ENCODE results near the gene IMMP2L.
A peak's percentile ranks its signal among the peaks of the same experiment; 100 is the strongest.

The IMMP2L gene

GRCh38 chr7:111192614-111193413 lies 369.5 kb downstream of the IMMP2L start:
- DNase-seq: no peak

- peak in 1 of 2 experiments; percentile 43 for DNase-seq
Observed at GRCh38 chr7:111190804-111191203, 371.5 kb downstream of the IMMP2L start.

- DNase-seq: no peak
Observed at GRCh38 chr7:111184987-111185386, 377.3 kb downstream of the IMMP2L start.

- no peak for DNase-seq
Observed at GRCh38 chr7:111183321-111183720, 379.0 kb downstream of the IMMP2L start.

- no peak for DNase-seq
Observed at GRCh38 chr7:111180338-111180737, 382.0 kb downstream of the IMMP2L start.

GRCh38 chr7:111175908-111176441 lies 386.3 kb downstream of the IMMP2L start:
- DNase-seq: peak; percentile 75 to 80

- no peak for DNase-seq
Observed at GRCh38 chr7:111174510-111174909, 387.8 kb downstream of the IMMP2L start.

GRCh38 chr7:111173990-111174389 lies 388.3 kb downstream of the IMMP2L start:
- DNase-seq: no peak

GRCh38 chr7:111173528-111173927 lies 388.8 kb downstream of the IMMP2L start:
- DNase-seq: no peak

GRCh38 chr7:111172564-111173257 lies 389.6 kb downstream of the IMMP2L start:
- DNase-seq: no peak

- DNase-seq: peak; percentile 16 to 44
Observed at GRCh38 chr7:111168182-111168581, 394.1 kb downstream of the IMMP2L start.

- no peak for DNase-seq
Observed at GRCh38 chr7:111164442-111164841, 397.9 kb downstream of the IMMP2L start.

GRCh38 chr7:111162692-111163091 lies 399.6 kb downstream of the IMMP2L start:
- DNase-seq: no peak

GRCh38 chr7:111160297-111160696 lies 402.0 kb downstream of the IMMP2L start:
- DNase-seq: no peak

- DNase-seq: no peak
Observed at GRCh38 chr7:111159426-111159825, 402.9 kb downstream of the IMMP2L start.

- DNase-seq: no peak
Observed at GRCh38 chr7:111150709-111151108, 411.6 kb downstream of the IMMP2L start.

GRCh38 chr7:111147708-111148533 lies 414.4 kb downstream of the IMMP2L start:
- DNase-seq: no peak

GRCh38 chr7:111146136-111146535 lies 416.2 kb downstream of the IMMP2L start:
- DNase-seq: no peak

GRCh38 chr7:111145472-111145871 lies 416.8 kb downstream of the IMMP2L start:
- no peak for DNase-seq

GRCh38 chr7:111140091-111140865 lies 422.0 kb downstream of the IMMP2L start:
- DNase-seq: no peak

- DNase-seq: no peak
Observed at GRCh38 chr7:111138586-111138985, 423.7 kb downstream of the IMMP2L start.

- DNase-seq: no peak
Observed at GRCh38 chr7:111138193-111138569, 424.1 kb downstream of the IMMP2L start.
